Stomach (tissue), 4 donors: ENCODE data around the gene PHACTR3.

Source experiments
- EP300 ChIP-seq: sonication (generic); formaldehyde crosslinking; IDR thresholded peaks from one replicate; pipeline ENCODE4 v1.6.1; 2017; ENCODE audit warnings: antibody characterized with exemption
- POLR2A ChIP-seq, 4 donors: fragments of 450-650 bp; IDR thresholded peaks; one replicate each; pipeline ENCODE4 v1.6.1; 2016; ENCODE audit warnings: antibody characterized with exemption in 4 of 4, control low read depth in 2 of 4, mild to moderate bottlenecking in 1 of 4, moderate library complexity in 1 of 4
- POLR2AphosphoS5 ChIP-seq, 3 donors: sonication (generic); formaldehyde crosslinking; IDR thresholded peaks; one replicate each; pipeline ENCODE4 v1.6.1; 2016; ENCODE audit warnings: antibody characterized with exemption in 3 of 3
- TF ChIP-seq, protein P1 (sequence below), 7 experiments: fragments of 450-650 bp in 4 of 7; fragments of 200-600 bp in 3 of 7; sonication (generic) in 3 of 7; IDR thresholded peaks; one replicate each; pipeline ENCODE4 v1.5.1; 2016 to 2019; ENCODE audit warnings: antibody characterized with exemption in 7 of 7, control low read depth in 2 of 7, mild to moderate bottlenecking in 1 of 7

DNA sequence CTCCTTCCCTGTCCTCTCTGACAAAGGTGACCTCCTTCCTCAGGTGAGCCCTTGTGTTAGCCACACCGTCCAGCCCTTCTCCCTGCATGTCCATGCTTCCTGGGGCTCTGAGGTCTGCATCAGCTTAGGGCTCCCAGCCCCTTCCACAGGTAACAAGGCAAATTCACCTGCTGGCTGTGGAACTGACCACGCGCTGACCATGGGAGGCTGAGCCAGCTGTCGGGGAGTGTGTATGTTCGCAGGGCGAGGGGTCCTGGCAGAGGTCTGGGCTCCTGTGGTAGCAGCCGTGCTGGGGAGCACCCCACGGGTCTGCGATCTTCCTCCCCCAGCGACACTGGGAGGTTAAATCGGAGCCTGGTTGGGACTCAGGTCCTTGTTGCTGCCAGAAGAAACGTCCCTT, 136.7 kb downstream of the PHACTR3 start:
- TF ChIP-seq, protein P1, sequence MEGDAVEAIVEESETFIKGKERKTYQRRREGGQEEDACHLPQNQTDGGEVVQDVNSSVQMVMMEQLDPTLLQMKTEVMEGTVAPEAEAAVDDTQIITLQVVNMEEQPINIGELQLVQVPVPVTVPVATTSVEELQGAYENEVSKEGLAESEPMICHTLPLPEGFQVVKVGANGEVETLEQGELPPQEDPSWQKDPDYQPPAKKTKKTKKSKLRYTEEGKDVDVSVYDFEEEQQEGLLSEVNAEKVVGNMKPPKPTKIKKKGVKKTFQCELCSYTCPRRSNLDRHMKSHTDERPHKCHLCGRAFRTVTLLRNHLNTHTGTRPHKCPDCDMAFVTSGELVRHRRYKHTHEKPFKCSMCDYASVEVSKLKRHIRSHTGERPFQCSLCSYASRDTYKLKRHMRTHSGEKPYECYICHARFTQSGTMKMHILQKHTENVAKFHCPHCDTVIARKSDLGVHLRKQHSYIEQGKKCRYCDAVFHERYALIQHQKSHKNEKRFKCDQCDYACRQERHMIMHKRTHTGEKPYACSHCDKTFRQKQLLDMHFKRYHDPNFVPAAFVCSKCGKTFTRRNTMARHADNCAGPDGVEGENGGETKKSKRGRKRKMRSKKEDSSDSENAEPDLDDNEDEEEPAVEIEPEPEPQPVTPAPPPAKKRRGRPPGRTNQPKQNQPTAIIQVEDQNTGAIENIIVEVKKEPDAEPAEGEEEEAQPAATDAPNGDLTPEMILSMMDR (IDR thresholded peaks at IDR 0.05): no peak
- no peak for TF ChIP-seq POLR2AphosphoS5 (IDR thresholded peaks at IDR 0.05)
- no peak for TF ChIP-seq EP300
- no peak for TF ChIP-seq POLR2A (IDR thresholded peaks at IDR 0.05)
